Upper lobe of left lung (tissue), 6 donors: ENCODE data around the gene TPCN1. TPM values are rescaled to one million over a fixed set of nuclear protein-coding genes. Genes with fewer than 3 reads are reported as not detected.

Experiments used
- ATAC-seq, 2 donors: fragments of 200-7000 bp; cut with Tn5 transposase; one replicate each; pipeline ENCODE4 v1.9.1; 2022; ENCODE audit warnings: mild to moderate bottlenecking in 2 of 2, moderate library complexity in 2 of 2; ENCODE audit not compliant: low FRiP score in 2 of 2
- DNase-seq, 2 donors: peaks; one replicate each; pipeline ENCODE4 v3.0.0-alpha.2; 2019 to 2020
- H3K27ac ChIP-seq, 4 donors: fragments of 200-600 bp; sonication (generic); one replicate each; pipeline ENCODE4 v1.5.1; 2016 to 2019
- H3K27me3 ChIP-seq, 4 donors: fragments of 200-600 bp; sonication (generic); one replicate each; pipeline ENCODE4 v1.5.1; 2017 to 2019
- H3K36me3 ChIP-seq, 4 donors: fragments of 200-600 bp; sonication (generic); one replicate each; pipeline ENCODE4 v1.5.1; 2016 to 2019
- H3K4me1 ChIP-seq, 4 donors: fragments of 200-600 bp; sonication (generic); one replicate each; pipeline ENCODE4 v1.5.1; 2018 to 2019
- H3K4me3 ChIP-seq, 4 donors: fragments of 200-600 bp; sonication (generic); one replicate each; pipeline ENCODE4 v1.5.1; 2017 to 2019; ENCODE audit warnings: mild to moderate bottlenecking in 2 of 4, moderate library complexity in 1 of 4
- H3K9me3 ChIP-seq, 4 donors: fragments of 200-600 bp; sonication (generic); one replicate each; pipeline ENCODE4 v1.5.1; 2018 to 2019
- EP300 ChIP-seq, 4 donors: sonication (generic); formaldehyde crosslinking; IDR thresholded peaks; one replicate each; pipeline ENCODE4 v1.5.1; 2017; ENCODE audit warnings: antibody characterized with exemption in 4 of 4, control low read depth in 2 of 4
- POLR2A ChIP-seq, 4 donors: fragments of 450-650 bp; IDR thresholded peaks; one replicate each; pipeline ENCODE4 v1.5.1; 2016 to 2017; ENCODE audit warnings: antibody characterized with exemption in 4 of 4, mild to moderate bottlenecking in 2 of 4
- POLR2AphosphoS5 ChIP-seq, 2 donors: sonication (generic); formaldehyde crosslinking; IDR thresholded peaks; one replicate each; pipeline ENCODE4 v1.5.1; 2017; ENCODE audit warnings: antibody characterized with exemption in 2 of 2
- WGBS, 2 donors: methylation state at CpG; one replicate each; pipeline ENCODE4 v1.1.5; 2017 to 2018; 5-methylcytosine and 5-hydroxymethylcytosine counted together
- total RNA-seq, 6 donors: library from RNA; depleted of rRNA in 4 of 6; stranded (reverse); fragments of >200 nt in 4 of 6; gene quantifications; one replicate each; pipeline versions ENCODE4 v1.1.0 to v1.2.1, GENCODE V29; 2016 to 2021
- TF ChIP-seq, protein P1 (sequence below), 6 experiments: fragments of 450-650 bp in 4 of 6; fragments of 200-600 bp in 2 of 6; sonication (generic) in 2 of 6; IDR thresholded peaks; one replicate each; pipeline ENCODE4 v1.5.1; 2016 to 2019; ENCODE audit warnings: antibody characterized with exemption in 6 of 6
- donor health status: DM: no; HTN: no; CAD: no; lungs with moderate emphysema.
- donor health status: DM: no; HTN: yes; CAD: no; lungs with severe emphysema.

Gene TPCN1
- 100 to 1,000 TPM in 1 of 6 donors, 10 to 100 TPM in 5; 36.6 to 193 (median 52.2) TPM for total RNA-seq

DNA sequence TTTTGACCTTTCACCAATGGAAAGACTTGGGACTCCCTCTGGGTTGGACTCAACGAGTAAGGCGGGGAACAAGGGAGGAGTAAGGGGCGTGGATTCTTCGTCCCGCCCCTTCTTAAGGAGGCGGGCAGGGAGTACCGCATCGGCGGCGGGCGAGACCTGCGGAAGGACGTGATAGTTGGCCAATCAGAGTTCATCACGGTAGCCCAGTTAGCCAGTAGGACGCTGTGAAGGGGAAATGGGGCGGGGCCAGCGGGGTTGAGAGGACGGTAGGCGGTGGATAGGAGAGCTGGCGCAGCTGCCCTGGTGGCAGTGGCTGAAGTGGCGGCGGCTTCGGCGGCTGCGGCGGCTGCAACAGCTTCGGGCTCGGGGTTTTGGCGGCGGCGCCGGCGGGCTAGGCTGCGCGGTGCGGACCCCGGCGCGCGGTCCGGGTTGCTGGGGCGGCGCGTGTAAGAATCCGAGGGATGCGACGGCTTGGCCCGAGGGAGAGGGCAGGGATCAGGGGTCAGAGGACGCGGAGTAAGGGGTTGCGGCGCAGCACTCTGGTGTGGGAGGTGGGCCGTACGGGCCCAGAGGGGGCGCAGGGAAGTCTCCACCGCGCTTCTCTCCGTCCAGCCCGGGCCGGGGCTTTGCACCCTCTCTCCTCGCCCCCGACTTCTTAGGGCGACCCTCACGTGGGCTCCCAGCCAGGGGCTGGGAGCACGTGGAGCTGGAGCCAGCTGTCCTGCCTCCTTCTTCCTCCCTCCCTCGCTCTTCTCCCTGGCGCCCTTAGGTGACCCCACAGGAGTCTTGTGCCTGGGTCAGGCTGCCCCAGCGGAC is at the start of gene TPCN1:
Gene TPCN1 (plus strand): TSS at position 284 of the 816 bp plus-strand sequence. CDS start 5,389 bp downstream, outside the sequence.
- Histone ChIP-seq H3K4me1 (peaks cover 28 to 59% (median 46%) of the 10 kb centered on the region in 4 donors), H3K36me3 (no peaks in the 10 kb centered on the region), H3K27me3 (no peaks in the 10 kb centered on the region), H3K27ac (peak within 1 kb of the TSS; percentile 90 to 96 (median 92)), H3K4me3 (peak within 1 kb of the TSS; percentile 91 to 97 (median 93)), H3K9me3 (no peaks in the 10 kb centered on the region)
- peak; percentile 96 to 100 for DNase-seq
- TF ChIP-seq EP300 (IDR thresholded peaks at IDR 0.05) = peak in 1 of 4 donors; percentile 44
- peak in 3 of 4 donors; percentile 96 to 100 (median 99) for TF ChIP-seq POLR2A (IDR thresholded peaks at IDR 0.05)
- TF ChIP-seq, protein P1, sequence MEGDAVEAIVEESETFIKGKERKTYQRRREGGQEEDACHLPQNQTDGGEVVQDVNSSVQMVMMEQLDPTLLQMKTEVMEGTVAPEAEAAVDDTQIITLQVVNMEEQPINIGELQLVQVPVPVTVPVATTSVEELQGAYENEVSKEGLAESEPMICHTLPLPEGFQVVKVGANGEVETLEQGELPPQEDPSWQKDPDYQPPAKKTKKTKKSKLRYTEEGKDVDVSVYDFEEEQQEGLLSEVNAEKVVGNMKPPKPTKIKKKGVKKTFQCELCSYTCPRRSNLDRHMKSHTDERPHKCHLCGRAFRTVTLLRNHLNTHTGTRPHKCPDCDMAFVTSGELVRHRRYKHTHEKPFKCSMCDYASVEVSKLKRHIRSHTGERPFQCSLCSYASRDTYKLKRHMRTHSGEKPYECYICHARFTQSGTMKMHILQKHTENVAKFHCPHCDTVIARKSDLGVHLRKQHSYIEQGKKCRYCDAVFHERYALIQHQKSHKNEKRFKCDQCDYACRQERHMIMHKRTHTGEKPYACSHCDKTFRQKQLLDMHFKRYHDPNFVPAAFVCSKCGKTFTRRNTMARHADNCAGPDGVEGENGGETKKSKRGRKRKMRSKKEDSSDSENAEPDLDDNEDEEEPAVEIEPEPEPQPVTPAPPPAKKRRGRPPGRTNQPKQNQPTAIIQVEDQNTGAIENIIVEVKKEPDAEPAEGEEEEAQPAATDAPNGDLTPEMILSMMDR (IDR thresholded peaks at IDR 0.05) = peak in 3 of 6 experiments; percentile 41 to 63 (median 47)
- peak; percentile 90 to 96 for TF ChIP-seq POLR2AphosphoS5 (IDR thresholded peaks at IDR 0.05)
- peak; percentile 97 to 99 for ATAC-seq
- 0 to 1% methylated on average over 24 to 34 of the region's 68 CpGs for WGBS, 2 donors

- Histone ChIP-seq H3K27me3 (no peaks in the 10 kb centered on the region), H3K9me3 (no peaks in the 10 kb centered on the region), H3K27ac (no peak overlapping the region), H3K4me3 (no peak overlapping the region), H3K4me1 (peaks cover 0 to 5% (median 0%) of the 10 kb centered on the region in 4 donors), H3K36me3 (peaks cover 65 to 99% (median 93%) of the 10 kb centered on the region in 4 donors)
- no peak for ATAC-seq
- TF ChIP-seq POLR2AphosphoS5 (IDR thresholded peaks at IDR 0.05) (no peak), EP300 (IDR thresholded peaks at IDR 0.05) (no peak), POLR2A (IDR thresholded peaks at IDR 0.05) (no peak)
- TF ChIP-seq, protein P1 (IDR thresholded peaks at IDR 0.05) = no peak
- no peak for DNase-seq
- WGBS, 2 donors = 98% methylated on average over 9 of the region's 9 CpGs
Measured at GRCh38 chr12:113171543-113171942, 49.7 kb upstream of the TPCN1 start.

- ATAC-seq (no peak), DNase-seq (peak in 1 of 2 donors; percentile 70)
- H3K9me3 ChIP-seq = no peaks in the 10 kb centered on the region
- H3K27ac ChIP-seq = no peak overlapping the region
- H3K4me1 ChIP-seq = peaks cover 0 to 5% (median 0%) of the 10 kb centered on the region in 4 donors
- TF ChIP-seq EP300 (IDR thresholded peaks at IDR 0.05) (no peak), POLR2A (IDR thresholded peaks at IDR 0.05) (no peak), POLR2AphosphoS5 (IDR thresholded peaks at IDR 0.05) (no peak)
- TF ChIP-seq, protein P1 (IDR thresholded peaks at IDR 0.05) = no peak
- no peaks in the 10 kb centered on the region for H3K27me3 ChIP-seq
- peaks cover 71 to 99% (median 95%) of the 10 kb centered on the region in 4 donors for H3K36me3 ChIP-seq
- no peak overlapping the region for H3K4me3 ChIP-seq
- 95 to 98% methylated on average over 11 to 20 of the region's 20 CpGs for WGBS, 2 donors
Measured at GRCh38 chr12:113172185-113172584, 49.1 kb upstream of the TPCN1 start.

DNA sequence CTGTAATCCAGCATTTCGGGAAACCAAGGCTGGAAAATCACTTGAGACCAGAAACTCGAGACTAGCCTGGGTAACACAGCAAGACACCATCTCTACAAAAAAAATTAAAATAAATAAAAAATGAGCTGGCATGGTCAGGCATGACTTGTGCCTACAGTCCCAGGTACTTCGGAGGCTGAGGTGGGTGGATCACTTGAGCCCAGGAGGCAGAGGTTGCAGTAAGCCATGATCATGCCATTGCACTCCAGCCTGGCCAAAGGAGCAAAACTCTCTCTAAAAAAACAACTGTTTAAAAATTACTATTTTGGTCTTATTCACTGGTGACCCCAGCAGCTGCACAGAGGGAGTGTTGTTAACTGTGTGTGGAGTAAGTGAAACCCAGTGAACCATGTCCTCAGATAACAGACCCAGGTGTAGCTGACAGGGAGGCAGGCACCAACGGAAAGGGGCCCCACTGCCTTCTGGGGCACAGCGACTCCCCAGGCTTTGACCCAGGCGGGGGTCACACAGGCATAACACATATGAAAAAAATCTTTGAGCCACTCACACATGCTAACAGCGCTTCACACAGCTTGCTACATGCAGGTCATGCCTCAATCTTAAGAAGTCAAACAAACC is 48.1 kb upstream of the TPCN1 start:
- 94 to 95% methylated on average over 7 of the region's 7 CpGs for WGBS, 2 donors
- ATAC-seq = no peak
- Histone ChIP-seq H3K4me1 (peaks cover 0 to 5% (median 0%) of the 10 kb centered on the region in 4 donors), H3K27me3 (no peaks in the 10 kb centered on the region), H3K9me3 (no peaks in the 10 kb centered on the region), H3K36me3 (peaks cover 71 to 99% (median 95%) of the 10 kb centered on the region in 4 donors), H3K27ac (no peak overlapping the region), H3K4me3 (no peak overlapping the region)
- TF ChIP-seq POLR2A (IDR thresholded peaks at IDR 0.05) = no peak
- no peak for TF ChIP-seq POLR2AphosphoS5 (IDR thresholded peaks at IDR 0.05)
- TF ChIP-seq EP300 (IDR thresholded peaks at IDR 0.05) = no peak
- TF ChIP-seq, protein P1 (IDR thresholded peaks at IDR 0.05) = no peak
- no peak for DNase-seq
